Activated gamma-delta T cell (primary cell): Measurements from ENCODE around the gene FAM118B.

Experiments
- DNase-seq: peaks from one replicate; lab custom pipeline; 2025; lab: John Stamatoyannopoulos, UW
- total RNA-seq, 2 donors: gene quantifications; one replicate each; lab custom pipeline; 2026; lab: John Stamatoyannopoulos, UW

The FAM118B gene
- 14.7 to 18.0 reads per million in 2 donors for total RNA-seq

- DNase-seq: peak; percentile 97
Observed at GRCh38 chr11:126211236-126212088, at the start of gene FAM118B, which contains the start of gene RPUSD4. FAM118B (plus strand) TSS chr11:126211782; CDS start chr11:126235002, 23,220 bp downstream. RPUSD4 (minus strand) TSS chr11:126211650; CDS start chr11:126211638, 12 bp downstream.

- DNase-seq: no peak
Observed at GRCh38 chr11:126162306-126163030, 49.1 kb upstream of the FAM118B start.

DNA sequence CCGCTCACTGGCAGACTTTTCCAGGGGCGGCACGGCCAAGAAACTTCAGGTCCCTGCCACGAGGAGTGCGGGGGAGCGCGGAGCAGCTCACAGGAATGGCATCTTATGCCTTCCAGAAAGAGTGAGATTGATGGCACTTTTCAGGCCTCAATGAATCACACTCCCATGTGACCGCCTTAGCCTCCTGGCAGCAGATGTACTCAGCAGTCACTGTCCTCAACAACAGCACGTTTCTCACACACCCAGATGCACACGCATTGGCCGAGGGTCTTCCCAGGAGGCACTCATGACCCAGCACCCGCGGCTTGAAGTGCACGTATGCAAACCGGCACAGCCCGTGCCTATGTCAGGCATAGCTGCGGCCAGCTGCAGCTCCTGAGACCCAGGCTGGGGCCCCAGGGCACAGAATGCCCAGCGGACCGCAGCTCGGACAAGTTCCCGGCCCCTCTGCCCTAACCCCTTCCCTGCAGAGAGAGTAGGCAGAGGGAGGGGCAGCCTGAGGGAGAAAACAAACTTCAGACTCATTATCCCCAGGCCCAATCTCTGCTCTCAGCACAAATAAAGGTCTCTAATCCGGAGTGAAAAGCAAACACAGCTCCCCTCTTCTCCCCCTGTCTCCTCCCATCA lies 48.4 kb upstream of the FAM118B start:
- no peak for DNase-seq

DNA sequence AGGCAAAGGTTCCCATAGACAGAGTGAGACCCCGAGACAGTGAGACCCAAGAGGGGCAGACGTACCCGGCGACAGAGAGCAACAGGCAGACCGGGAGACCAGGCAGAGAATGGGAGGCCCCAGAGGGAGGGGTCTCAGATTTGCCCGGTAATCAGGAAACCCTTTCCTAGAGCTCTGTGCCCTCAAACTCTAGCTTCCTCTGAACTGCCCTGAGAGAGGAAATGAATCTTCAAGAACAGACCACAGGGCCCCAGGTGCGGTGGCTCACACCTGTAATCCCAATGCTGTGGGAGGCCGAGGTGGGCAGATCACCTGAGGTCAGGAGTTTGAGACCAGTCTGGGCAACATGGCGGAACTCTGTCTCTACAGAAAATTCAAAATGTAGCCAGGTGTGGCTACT lies 47.8 kb upstream of the FAM118B start:
- DNase-seq: no peak

- no peak for DNase-seq
Observed at GRCh38 chr11:126164781-126165180, 46.8 kb upstream of the FAM118B start.

DNA sequence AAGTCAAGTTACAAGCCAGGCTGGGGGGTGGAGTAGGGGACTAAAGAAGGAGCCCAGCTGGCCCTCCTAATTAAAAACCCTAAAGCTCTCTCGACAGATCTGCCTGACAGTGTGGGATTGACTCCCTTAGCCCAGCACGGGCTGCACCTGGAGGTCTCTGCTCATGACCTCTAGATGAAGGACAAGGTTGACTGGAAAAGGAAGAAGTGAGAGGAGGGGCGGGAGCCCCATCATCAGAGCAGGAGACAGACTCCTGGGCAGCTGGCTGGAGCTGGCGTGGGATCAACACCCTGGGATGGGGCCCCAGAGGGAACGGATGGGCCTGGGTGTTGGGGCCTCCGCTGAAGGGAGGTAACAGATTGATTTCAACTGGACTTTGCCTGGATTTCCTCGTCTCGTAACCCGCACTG lies 46.3 kb upstream of the FAM118B start:
- no peak for DNase-seq

DNA sequence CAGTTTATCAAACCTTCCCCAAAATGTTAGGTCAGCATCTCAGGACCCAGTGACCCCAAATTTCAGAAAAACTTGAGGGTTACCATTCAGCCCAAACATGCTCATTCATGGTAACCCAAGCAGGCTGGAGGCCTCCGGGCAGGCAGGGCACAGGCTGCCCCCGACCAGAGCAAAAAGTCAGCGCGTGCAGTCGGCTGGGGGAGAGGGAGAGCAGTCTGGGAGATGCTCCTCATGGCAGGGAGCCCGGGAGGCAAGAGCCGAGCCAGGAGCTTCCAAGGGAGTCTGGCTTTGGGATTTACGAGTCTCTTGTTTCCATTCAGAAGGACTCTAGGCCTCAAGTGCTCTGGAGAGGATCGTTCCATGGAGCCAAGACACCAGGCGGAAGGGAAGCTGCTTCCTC lies 45.8 kb upstream of the FAM118B start:
- DNase-seq: no peak

DNA sequence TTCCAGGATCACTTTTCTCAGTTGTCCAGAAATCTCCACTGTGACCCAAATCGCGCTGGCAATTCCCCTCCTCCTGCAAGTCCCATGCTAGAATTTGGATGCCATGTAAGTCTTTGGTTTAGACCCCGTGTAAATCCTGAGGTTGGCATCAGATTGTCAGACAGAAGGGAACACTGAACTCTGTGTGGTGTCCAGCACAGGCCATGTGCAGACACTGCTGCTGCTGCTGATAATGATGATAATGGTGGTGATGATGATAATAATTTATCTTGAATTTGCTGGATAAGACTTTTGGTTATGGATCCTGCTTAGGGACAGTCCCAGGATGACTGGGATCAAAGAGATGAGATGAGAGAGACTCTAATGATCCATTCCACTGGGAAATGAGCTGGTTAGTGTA lies 45.2 kb upstream of the FAM118B start:
- no peak for DNase-seq

DNA sequence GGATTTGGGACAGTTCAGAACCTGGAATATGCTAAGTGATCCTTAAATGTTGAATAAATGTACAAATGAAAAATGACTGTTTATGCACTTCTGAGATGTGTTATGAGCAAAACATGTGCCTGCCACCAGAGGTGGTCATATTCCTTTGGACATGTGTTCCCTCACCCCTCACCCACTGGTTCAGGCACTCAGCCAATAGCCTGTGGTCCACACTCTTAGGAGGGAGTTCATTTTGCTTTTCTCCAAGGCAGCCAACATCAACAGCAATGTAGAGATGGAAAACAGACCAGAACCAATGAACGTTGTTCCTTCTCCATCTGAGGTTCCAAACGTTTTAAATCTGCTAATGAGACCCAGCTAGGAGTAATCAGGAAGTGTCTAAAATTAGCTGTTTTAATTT lies 44.1 kb upstream of the FAM118B start:
- DNase-seq: no peak

DNA sequence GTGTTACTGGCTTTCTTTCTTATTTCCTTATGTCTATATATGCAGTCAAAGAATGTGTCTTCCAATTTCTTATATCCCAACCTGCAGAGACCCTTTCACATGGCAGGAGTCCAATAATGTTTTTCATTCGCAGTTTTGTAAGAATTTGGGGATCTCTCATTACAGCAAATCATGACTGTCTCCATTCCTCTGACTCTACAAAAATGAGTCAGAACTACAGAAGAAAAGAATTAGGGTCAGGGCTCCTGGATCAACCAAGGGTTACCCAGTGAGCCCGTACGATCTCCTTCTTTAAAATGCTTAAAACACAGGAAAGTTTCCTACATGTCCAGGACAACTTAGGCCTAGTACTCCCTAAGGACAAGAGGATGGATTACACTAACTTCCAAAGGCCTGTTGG lies 42.3 kb upstream of the FAM118B start:
- DNase-seq: no peak

GRCh38 chr11:126172596-126173038 lies 39.0 kb upstream of the FAM118B start:
- no peak for DNase-seq

GRCh38 chr11:126173257-126173656 lies 38.3 kb upstream of the FAM118B start:
- no peak for DNase-seq

- no peak for DNase-seq
Observed at GRCh38 chr11:126174816-126175215, 36.8 kb upstream of the FAM118B start.

GRCh38 chr11:126175393-126175792 lies 36.2 kb upstream of the FAM118B start:
- no peak for DNase-seq

GRCh38 chr11:126176853-126177470 lies 34.6 kb upstream of the FAM118B start:
- DNase-seq: no peak

GRCh38 chr11:126181939-126182730 lies 29.4 kb upstream of the FAM118B start:
- no peak for DNase-seq

- no peak for DNase-seq
Observed at GRCh38 chr11:126182787-126183445, 28.7 kb upstream of the FAM118B start.

DNA sequence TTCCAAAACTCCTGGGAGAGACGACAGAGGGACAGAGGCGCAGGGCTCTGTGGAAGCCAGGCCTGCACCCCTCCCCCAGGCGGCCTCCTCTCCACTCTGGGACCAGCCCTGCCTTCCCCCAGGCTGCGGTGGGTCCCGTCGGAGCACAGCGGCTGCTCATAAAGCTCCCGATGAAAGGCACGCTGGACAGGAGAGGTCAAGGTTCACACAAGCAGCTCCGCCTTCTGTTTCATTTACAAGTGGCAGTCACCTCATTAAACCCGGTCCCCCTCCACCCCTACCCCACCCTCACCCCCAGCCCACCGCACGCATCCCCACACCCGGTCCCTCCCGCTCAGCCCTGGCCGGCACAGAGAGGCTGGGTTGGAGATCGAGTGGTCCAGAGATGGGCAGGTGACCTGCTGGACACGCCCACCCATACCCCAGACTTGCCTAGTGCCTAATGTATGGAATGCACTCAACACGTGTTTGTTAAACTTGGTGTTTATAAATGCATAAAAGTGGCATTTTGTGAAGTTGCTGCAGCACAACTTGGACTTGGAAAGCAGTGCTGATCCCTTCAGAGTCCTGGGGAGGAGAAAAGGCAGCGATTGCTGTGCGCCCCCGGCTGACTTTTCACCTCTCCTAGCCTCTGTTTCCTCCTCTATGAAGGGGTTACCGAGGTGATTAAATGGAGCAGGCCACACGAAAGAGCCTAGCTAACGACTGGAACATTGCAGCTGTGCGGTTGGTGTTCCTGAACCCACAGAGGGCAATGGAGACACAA lies 26.1 kb upstream of the FAM118B start:
- DNase-seq: no peak

DNA sequence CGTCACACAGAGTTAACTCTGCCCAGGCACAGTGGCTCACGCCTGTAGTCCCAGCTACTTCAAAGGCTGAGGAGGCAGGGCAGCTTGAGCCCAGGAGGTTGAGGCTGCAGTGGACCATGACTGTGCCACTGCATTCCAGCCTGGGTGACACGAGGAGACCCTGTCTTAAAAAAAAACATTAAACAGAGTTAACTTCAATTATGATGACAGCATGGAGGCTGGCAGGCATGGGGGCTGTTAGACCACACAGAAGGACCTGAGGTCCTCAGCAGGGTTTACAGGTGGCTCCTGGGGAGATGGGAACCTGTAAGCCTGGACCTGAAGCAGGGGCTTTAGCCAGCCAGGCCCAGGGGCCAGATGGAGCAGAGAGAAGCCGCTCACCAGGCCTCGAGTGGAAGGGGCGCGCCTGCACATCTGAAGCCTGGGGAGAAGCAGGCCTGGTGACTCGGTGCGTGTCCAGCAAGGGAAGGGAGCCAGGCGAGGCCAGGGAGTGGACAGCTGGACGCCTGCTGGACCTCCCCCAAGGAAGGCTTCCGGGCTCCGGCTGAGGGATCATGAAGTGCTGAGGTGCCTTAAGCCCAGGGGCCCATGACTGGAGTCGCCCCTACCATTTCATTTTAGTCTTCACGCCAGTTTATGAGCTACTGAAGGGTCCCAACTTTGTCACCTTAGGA lies 25.4 kb upstream of the FAM118B start:
- no peak for DNase-seq
